Measurements from ENCODE around the gene GRK3. TPM values are rescaled to one million over a fixed set of nuclear protein-coding genes. Genes with fewer than 3 reads are reported as not detected.

GRK3 gene
- total RNA-seq, 2 donors from 2014 or later, result 6.2 to 9.1 TPM

- H3K4me1 ChIP-seq, result peaks cover 0 to 45% of the 10 kb centered on the region in 2 donors
- peaks cover 7% of the 10 kb centered on the region for H3K36me3 ChIP-seq
- peak overlapping the region; percentile 82 to 94 for H3K27ac ChIP-seq
- peaks cover 0 to 3% of the 10 kb centered on the region in 2 donors for H3K9me3 ChIP-seq
- no peak for TF ChIP-seq CTCF (IDR thresholded peaks at IDR 0.05)
- H3K4me3 ChIP-seq, result no peak overlapping the region
- no peaks in the 10 kb centered on the region for H3K27me3 ChIP-seq
- no peak for DNase-seq (ENCODE audit: low spot score)
Measured at GRCh38 chr22:25757686-25758085, 193.2 kb downstream of the GRK3 start.

GRCh38 chr22:25758316-25758715, 193.8 kb downstream of the GRK3 start:
- Histone ChIP-seq H3K4me3 (no peak overlapping the region), H3K27me3 (no peaks in the 10 kb centered on the region)

DNA sequence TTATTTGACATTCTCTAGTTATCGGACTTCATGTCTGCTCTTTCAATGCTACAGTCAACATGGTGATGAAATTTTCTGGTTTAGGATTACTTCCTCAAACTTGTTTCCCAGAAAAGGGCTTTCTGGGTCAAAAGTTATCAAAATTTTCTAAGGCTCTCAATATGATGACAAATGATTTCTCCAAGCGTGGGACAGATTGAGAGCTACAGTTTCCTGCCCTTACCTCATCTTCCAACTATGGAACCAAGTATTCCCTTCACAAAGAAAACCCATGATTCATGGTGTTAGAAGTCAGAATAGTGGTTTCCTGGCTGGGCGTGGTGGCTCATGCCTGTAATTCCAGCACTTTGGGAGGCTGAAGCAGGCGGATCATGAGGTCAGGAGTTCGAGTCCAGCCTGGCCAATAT, 195.4 kb downstream of the GRK3 start:
- TF ChIP-seq CTCF (IDR thresholded peaks at IDR 0.05), result no peak
- Histone ChIP-seq H3K36me3 (peaks cover 28% of the 10 kb centered on the region), H3K27me3 (no peaks in the 10 kb centered on the region), H3K27ac (peak overlapping the region; percentile 27 to 94), H3K4me3 (no peak overlapping the region), H3K4me1 (peaks cover 0 to 51% of the 10 kb centered on the region in 2 donors), H3K9me3 (peaks cover 0 to 3% of the 10 kb centered on the region in 2 donors)
- DNase-seq (ENCODE audit: low spot score), result no peak

More at GRCh38 chr22:25758316-25758715, 193.8 kb downstream of the GRK3 start:
- Histone ChIP-seq H3K27ac (peak overlapping the region in 1 of 2 donors; percentile 94), H3K9me3 (peaks cover 0 to 3% of the 10 kb centered on the region in 2 donors), H3K36me3 (peaks cover 13% of the 10 kb centered on the region), H3K4me1 (peaks cover 0 to 47% of the 10 kb centered on the region in 2 donors)
- DNase-seq (ENCODE audit: low spot score), result no peak
- no peak for TF ChIP-seq CTCF (IDR thresholded peaks at IDR 0.05)

- H3K27me3 ChIP-seq, result no peaks in the 10 kb centered on the region
- peak overlapping the region; percentile 76 to 94 for H3K27ac ChIP-seq
- H3K4me1 ChIP-seq, result peaks cover 0 to 49% of the 10 kb centered on the region in 2 donors
- H3K9me3 ChIP-seq, result peaks cover 0 to 3% of the 10 kb centered on the region in 2 donors
- DNase-seq (ENCODE audit: low spot score), result no peak
- no peak overlapping the region for H3K4me3 ChIP-seq
- no peak for TF ChIP-seq CTCF (IDR thresholded peaks at IDR 0.05)
- peaks cover 33% of the 10 kb centered on the region for H3K36me3 ChIP-seq
Measured at GRCh38 chr22:25760294-25760693, 195.8 kb downstream of the GRK3 start.

DNA sequence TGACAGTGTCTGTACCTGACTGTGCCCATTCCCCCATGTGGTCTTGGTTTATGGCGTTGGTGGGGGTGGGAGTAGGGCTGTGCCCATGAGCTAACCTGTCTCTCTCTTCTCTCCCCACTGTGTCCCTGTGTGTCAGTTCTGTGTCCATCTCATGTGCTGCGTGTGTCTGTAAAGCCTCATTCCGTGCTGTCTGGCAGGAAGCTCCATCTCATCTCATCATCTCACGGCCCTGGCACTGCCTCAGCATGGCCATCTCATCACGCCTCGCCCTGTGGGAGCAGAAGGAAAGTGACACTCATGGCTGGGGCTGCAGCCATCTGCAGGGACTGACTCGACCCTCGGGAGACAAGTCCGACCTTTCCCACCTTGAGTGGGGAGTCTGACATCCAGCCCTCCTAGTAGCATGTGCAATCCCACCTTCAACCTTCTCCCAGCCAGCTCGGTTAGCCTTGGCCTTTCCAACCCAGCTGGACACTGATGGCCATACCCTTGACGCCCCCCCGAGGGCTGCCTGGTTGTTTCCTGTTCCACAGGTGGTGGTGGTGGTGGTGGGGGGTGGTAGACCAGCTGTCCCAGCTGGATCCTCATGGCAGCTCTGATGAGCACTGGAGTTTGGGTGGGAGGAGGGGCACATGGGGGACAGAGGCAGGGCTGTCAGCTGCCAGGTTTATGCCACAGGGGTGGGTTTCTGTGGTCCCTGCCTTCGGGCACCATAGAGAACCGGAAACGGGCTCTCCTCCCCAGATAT, 196.5 kb downstream of the GRK3 start:
- H3K4me3 ChIP-seq, result no peak overlapping the region
- DNase-seq (ENCODE audit: low spot score), result no peak
- peaks cover 0 to 43% of the 10 kb centered on the region in 2 donors for H3K4me1 ChIP-seq
- H3K9me3 ChIP-seq, result peaks cover 0 to 5% of the 10 kb centered on the region in 2 donors
- TF ChIP-seq CTCF (IDR thresholded peaks at IDR 0.05), result no peak
- peaks cover 40% of the 10 kb centered on the region for H3K36me3 ChIP-seq
- peak overlapping the region; percentile 76 to 94 for H3K27ac ChIP-seq
- no peaks in the 10 kb centered on the region for H3K27me3 ChIP-seq

All from right atrium auricular region (tissue), 2 donors.